ENCODE results near the gene HNF1A. TPM values are rescaled to one million over a fixed set of nuclear protein-coding genes. Genes with fewer than 3 reads are reported as not detected.

HNF1A gene
- total and polyA plus RNA-seq, 2 of the 4 experiments (the other 2 are of a cell fraction): under 0.01 TPM; not detected in 1

DNA sequence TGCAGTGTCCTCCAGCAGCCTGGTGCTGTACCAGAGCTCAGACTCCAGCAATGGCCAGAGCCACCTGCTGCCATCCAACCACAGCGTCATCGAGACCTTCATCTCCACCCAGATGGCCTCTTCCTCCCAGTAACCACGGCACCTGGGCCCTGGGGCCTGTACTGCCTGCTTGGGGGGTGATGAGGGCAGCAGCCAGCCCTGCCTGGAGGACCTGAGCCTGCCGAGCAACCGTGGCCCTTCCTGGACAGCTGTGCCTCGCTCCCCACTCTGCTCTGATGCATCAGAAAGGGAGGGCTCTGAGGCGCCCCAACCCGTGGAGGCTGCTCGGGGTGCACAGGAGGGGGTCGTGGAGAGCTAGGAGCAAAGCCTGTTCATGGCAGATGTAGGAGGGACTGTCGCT lies 22.7 kb downstream of the HNF1A start:
- H3K36me3 ChIP-seq (ENCODE audit: control insufficient read depth, insufficient read depth, low read length): peaks cover 19% of the 10 kb centered on the region
- no peak overlapping the region for H4K91ac ChIP-seq (ENCODE audit: insufficient read depth, low read depth, low read length)
- ATAC-seq (ENCODE audit: low read depth) (no peak), DNase-seq (no peak)
- ChIA-PET POLR2A (ENCODE audit: unreplicated experiment) (interaction anchor here (0.5 kb wide), 1 partner anchor 710 kb away, joined by 21 read pairs; no protein-coding TSS in a partner anchor), CTCF (no interaction called here)
- H4K8ac ChIP-seq (ENCODE audit: low read depth in 2 of 2, low read length in 2 of 2): no peak overlapping the region
- intact Hi-C loops (cut with micrococcal nuclease) (no loop called here), dilution Hi-C loops (cut with HindIII; ENCODE audit: low sequenced_read_pairs, unreplicated experiment) (no loop called here), in situ Hi-C loops (cut with MboI; ENCODE audit: low sequenced_read_pairs) (no loop called here)
- H2BK5ac ChIP-seq (ENCODE audit: low read depth, low read length, poor library complexity, severe bottlenecking): no peak overlapping the region
- H3K18ac ChIP-seq (ENCODE audit: low read depth, low read length): no peak overlapping the region
- no peaks in the 10 kb centered on the region for H3K9me3 ChIP-seq (ENCODE audit: control insufficient read depth, insufficient read depth, low read length)
- peaks cover 4% of the 10 kb centered on the region; the same call in 1 of the 2 replicates for H3K4me1 ChIP-seq (ENCODE audit: control insufficient read depth, insufficient read depth, low read length)
- H2AFZ ChIP-seq (replicated peaks; ENCODE audit: low read length, poor library complexity): no peak overlapping the region
- no peak overlapping the region for H2BK15ac ChIP-seq (ENCODE audit: low read depth, low read length)
- no peak overlapping the region for H3K4me3 ChIP-seq (ENCODE audit: insufficient read depth, low read depth, low read length)
- H4K5ac ChIP-seq (ENCODE audit: low read depth, low read length): no peak overlapping the region
- H3K23ac ChIP-seq (ENCODE audit: low read depth, low read length): no peak overlapping the region
- H2BK20ac ChIP-seq (ENCODE audit: low read depth, low read length): no peak overlapping the region
- H4K20me1 ChIP-seq (ENCODE audit: insufficient read depth, low read length): no peaks in the 10 kb centered on the region
- H3K9me1 ChIP-seq (ENCODE audit: insufficient read depth, low read length): no peaks in the 10 kb centered on the region
- no peak overlapping the region for H3K27ac ChIP-seq (ENCODE audit: insufficient read depth, low read length)
- H3K4ac ChIP-seq (ENCODE audit: low read depth, low read length): no peak overlapping the region
- no TSS peak for BruUV-seq (replicated peaks)
- H3K9ac ChIP-seq (ENCODE audit: low read depth, low read length): no peak overlapping the region
- H2AK5ac ChIP-seq (ENCODE audit: low read depth, low read length): no peak overlapping the region
- WGBS, 2 experiments (ENCODE audit: extremely low coverage in 2 of 2, insufficient read length in 1 of 2): 100% methylated on average over 1 of the region's 11 CpGs; no CpG with 5 or more reads in 1 of the 2 experiments
- no peak overlapping the region for H3K56ac ChIP-seq (ENCODE audit: extremely low read depth, insufficient read depth, low read length)
- TF ChIP-seq RAD21 (IDR thresholded peaks at IDR 0.05; ENCODE audit: low read length): no peak
- H2BK120ac ChIP-seq (ENCODE audit: low read depth, low read length): no peak overlapping the region
- no peak overlapping the region for H2AK9ac ChIP-seq (replicated peaks; ENCODE audit: low read depth, low read length, poor library complexity)
- H3K14ac ChIP-seq (replicated peaks; ENCODE audit: low read depth, low read length): no peak overlapping the region
- H3K27me3 ChIP-seq (ENCODE audit: control insufficient read depth, insufficient read depth, low read length): no peaks in the 10 kb centered on the region; the same call in 1 of the 2 replicates
- H3K4me2 ChIP-seq (ENCODE audit: low read depth, low read length): no peak overlapping the region
- H3K79me1 ChIP-seq (ENCODE audit: low read depth in 1 of 2, low read length in 2 of 2): no peaks in the 10 kb centered on the region

All from IMR-90 (cell line).